Hepatocyte (in vitro differentiated cells): ENCODE measurements around the gene SNX4.

ENCODE experiments used
- CTCF ChIP-seq: fragments of 200-600 bp; sonication (generic); IDR thresholded peaks from 2 replicates; pipeline ENCODE4 v1.5.1; 2016; ENCODE audit warnings: antibody characterized with exemption, mild to moderate bottlenecking; ENCODE audit not compliant: poor library complexity
- EZH2 ChIP-seq: fragments of 200-600 bp; sonication (generic); IDR thresholded peaks from 2 replicates; pipeline ENCODE4 v1.6.1; 2016; ENCODE audit warnings: antibody characterized with exemption, mild to moderate bottlenecking, borderline replicate concordance
- EZH2phosphoT487 ChIP-seq: fragments of 200-600 bp; sonication (generic); IDR thresholded peaks from one replicate; pipeline ENCODE4 v1.6.1; 2018; ENCODE audit warnings: antibody characterized with exemption, mild to moderate bottlenecking, low read depth, moderate library complexity; ENCODE audit not compliant: unreplicated experiment, severe bottlenecking

GRCh38 chr3:125403789-125404188 lies 116.2 kb downstream of the SNX4 start:
- TF ChIP-seq CTCF (no peak), EZH2 (no peak), EZH2phosphoT487 (no peak)
